GM21529 (cell line): ENCODE measurements around the gene WDR81.

Experiments used
- ATAC-seq: cut with Tn5 transposase; IDR thresholded peaks from one replicate; pipeline ENCODE4 v1.9.1; 2021; ENCODE audit not compliant: unreplicated experiment

WDR81 gene

GRCh38 chr17:1776857-1777256, 52.4 kb downstream of the WDR81 start:
- no peak for ATAC-seq

GRCh38 chr17:1779571-1780131, 55.1 kb downstream of the WDR81 start:
- no peak for ATAC-seq

- no peak for ATAC-seq
Measured at GRCh38 chr17:1782171-1782567, 57.7 kb downstream of the WDR81 start.

- no peak for ATAC-seq
Measured at GRCh38 chr17:1783271-1783670, 58.8 kb downstream of the WDR81 start.

GRCh38 chr17:1783834-1784611, 59.5 kb downstream of the WDR81 start:
- ATAC-seq: no peak

GRCh38 chr17:1785930-1786329, 61.4 kb downstream of the WDR81 start:
- no peak for ATAC-seq

GRCh38 chr17:1786708-1787107, 62.2 kb downstream of the WDR81 start:
- ATAC-seq: no peak

- ATAC-seq: no peak
Measured at GRCh38 chr17:1787301-1787902, 62.9 kb downstream of the WDR81 start.
